ENCODE measurements around the gene CLSTN2.

The CLSTN2 gene

GRCh38 chr3:140447136-140447535, 512.2 kb downstream of the CLSTN2 start:
- no peak for DNase-seq (ENCODE audit: low read depth, low spot score)

GRCh38 chr3:140448001-140448400, 513.0 kb downstream of the CLSTN2 start:
- DNase-seq (ENCODE audit: low read depth, low spot score): no peak

GRCh38 chr3:140449413-140450256, 514.6 kb downstream of the CLSTN2 start:
- DNase-seq (ENCODE audit: low read depth, low spot score): no peak

GRCh38 chr3:140453750-140454149, 518.8 kb downstream of the CLSTN2 start:
- no peak for DNase-seq (ENCODE audit: low read depth, low spot score)

- no peak for DNase-seq (ENCODE audit: low read depth, low spot score)
These were observed 520.7 kb downstream of the CLSTN2 start for GRCh38 chr3:140455521-140456214.

GRCh38 chr3:140456974-140457373, 522.0 kb downstream of the CLSTN2 start:
- no peak for DNase-seq (ENCODE audit: low read depth, low spot score)

GRCh38 chr3:140459462-140459861, 524.5 kb downstream of the CLSTN2 start:
- DNase-seq (ENCODE audit: low read depth, low spot score): no peak

GRCh38 chr3:140461250-140461649, 526.3 kb downstream of the CLSTN2 start:
- no peak for DNase-seq (ENCODE audit: low read depth, low spot score)

GRCh38 chr3:140463355-140463754, 528.4 kb downstream of the CLSTN2 start:
- no peak for DNase-seq (ENCODE audit: low read depth, low spot score)

- DNase-seq (ENCODE audit: low read depth, low spot score): no peak
These were observed 531.0 kb downstream of the CLSTN2 start for GRCh38 chr3:140465988-140466387.

GRCh38 chr3:140466535-140466934, 531.5 kb downstream of the CLSTN2 start:
- DNase-seq (ENCODE audit: low read depth, low spot score): no peak

GRCh38 chr3:140467104-140467577, 532.2 kb downstream of the CLSTN2 start:
- no peak for DNase-seq (ENCODE audit: low read depth, low spot score)

- no peak for DNase-seq (ENCODE audit: low read depth, low spot score)
These were observed 532.9 kb downstream of the CLSTN2 start for GRCh38 chr3:140467796-140468315.

- DNase-seq (ENCODE audit: low read depth, low spot score): no peak
These were observed 533.4 kb downstream of the CLSTN2 start for GRCh38 chr3:140468407-140468806.

- no peak for DNase-seq (ENCODE audit: low read depth, low spot score)
These were observed 534.5 kb downstream of the CLSTN2 start for GRCh38 chr3:140469491-140469890.

GRCh38 chr3:140470211-140470610, 535.2 kb downstream of the CLSTN2 start:
- DNase-seq (ENCODE audit: low read depth, low spot score): no peak

- no peak for DNase-seq (ENCODE audit: low read depth, low spot score)
These were observed 536.0 kb downstream of the CLSTN2 start for GRCh38 chr3:140470962-140471361.

- DNase-seq (ENCODE audit: low read depth, low spot score): no peak
These were observed 537.5 kb downstream of the CLSTN2 start for GRCh38 chr3:140472306-140473020.

- DNase-seq (ENCODE audit: low read depth, low spot score): no peak
These were observed 552.6 kb downstream of the CLSTN2 start for GRCh38 chr3:140487566-140487965.

GRCh38 chr3:140493271-140493670, 558.3 kb downstream of the CLSTN2 start:
- no peak for DNase-seq (ENCODE audit: low read depth, low spot score)

GRCh38 chr3:140494970-140495369, 560.0 kb downstream of the CLSTN2 start:
- DNase-seq (ENCODE audit: low read depth, low spot score): no peak

GRCh38 chr3:140497331-140497730, 562.3 kb downstream of the CLSTN2 start:
- no peak for DNase-seq (ENCODE audit: low read depth, low spot score)

All from activated CD4-positive, CD25-positive, alpha-beta regulatory T cell treated with anti-CD3 and anti-CD28 coated beads, Interleukin-2, amount 50 U/mL, for 16 hours (primary cell).